CD14-positive monocyte (primary cell): ENCODE results near the gene ZSWIM9. TPM values are rescaled to one million over a fixed set of nuclear protein-coding genes. Genes with fewer than 3 reads are reported as not detected.

Experiments
- DNase-seq, 3 donors: peaks; one replicate each; pipeline ENCODE4 v3.0.0-alpha.2; 2011 to 2022
- H2AFZ ChIP-seq: 2 replicates; pipeline ENCODE4 v1.6.0; 2012; ENCODE audit warnings: mild to moderate bottlenecking, low read depth, low read length, inconsistent platforms; ENCODE audit not compliant: insufficient read depth, poor library complexity, severe bottlenecking
- H3K27ac ChIP-seq, 2 donors: 1 replicate in 1 of 2; 2 replicates in 1 of 2; pipeline ENCODE4 v1.5.1; 2012 to 2013; ENCODE audit warnings: low read length in 2 of 2, control low read depth in 1 of 2, inconsistent platforms in 1 of 2, low read depth in 1 of 2, mild to moderate bottlenecking in 1 of 2
- H3K27me3 ChIP-seq, 2 donors: one replicate each; pipeline versions ENCODE4 v1.6.0 to v1.6.1; 2011 to 2013; ENCODE audit warnings: low read length in 2 of 2; ENCODE audit not compliant: control insufficient read depth in 2 of 2, insufficient read depth in 2 of 2
- H3K36me3 ChIP-seq, 2 donors: replicated peaks in 1 of 2; 1 replicate in 1 of 2; 2 replicates in 1 of 2; pipeline versions ENCODE4 v1.5.1 to v1.6.1; 2012 to 2013; ENCODE audit warnings: low read length in 2 of 2, control low read depth in 1 of 2, inconsistent platforms in 1 of 2, mild to moderate bottlenecking in 1 of 2; ENCODE audit not compliant: insufficient read depth in 2 of 2, control insufficient read depth in 1 of 2
- H3K4me1 ChIP-seq, 2 donors: 1 replicate in 1 of 2; 2 replicates in 1 of 2; pipeline versions ENCODE4 v1.5.1 to v1.6.1; 2012 to 2013; ENCODE audit warnings: low read length in 2 of 2, control low read depth in 1 of 2, inconsistent platforms in 1 of 2, mild to moderate bottlenecking in 1 of 2, moderate library complexity in 1 of 2; ENCODE audit not compliant: insufficient read depth in 2 of 2, control insufficient read depth in 1 of 2
- H3K4me2 ChIP-seq: replicated peaks from 2 replicates; pipeline ENCODE3; 2012; ENCODE audit warnings: low read length, moderate library complexity, mild to moderate bottlenecking; ENCODE audit not compliant: poor library complexity, severe bottlenecking; ENCODE audit errors: extremely low read depth
- H3K4me3 ChIP-seq, 3 experiments: fragments of 200-600 bp in 1 of 3; sonication (generic) in 1 of 3; replicated peaks in 1 of 3; 1 replicate in 2 of 3; 2 replicates in 1 of 3; pipeline ENCODE4 v1.5.1; 2011 to 2013; ENCODE audit warnings: low read length in 3 of 3, mild to moderate bottlenecking in 3 of 3, control low read depth in 2 of 3, low read depth in 2 of 3, inconsistent platforms in 1 of 3, moderate library complexity in 1 of 3
- H3K79me2 ChIP-seq: 2 replicates; pipeline ENCODE4 v1.6.0; 2012; ENCODE audit warnings: mild to moderate bottlenecking, control low read depth, inconsistent platforms, low read length, moderate library complexity; ENCODE audit not compliant: insufficient read depth
- H3K9ac ChIP-seq: 2 replicates; pipeline ENCODE4 v1.6.0; 2017; ENCODE audit warnings: low read length, mild to moderate bottlenecking; ENCODE audit not compliant: insufficient read depth, poor library complexity, severe bottlenecking
- H3K9me3 ChIP-seq, 2 donors: replicated peaks in 1 of 2; 1 replicate in 1 of 2; 2 replicates in 1 of 2; pipeline versions ENCODE4 v1.5.1 to v1.6.1; 2012 to 2013; ENCODE audit warnings: low read length in 2 of 2, control low read depth in 1 of 2; ENCODE audit not compliant: control insufficient read depth in 1 of 2, insufficient read depth in 1 of 2
- H4K20me1 ChIP-seq: 2 replicates; pipeline ENCODE4 v1.6.0; 2012; ENCODE audit warnings: mild to moderate bottlenecking, low read length, control low read depth, moderate library complexity; ENCODE audit not compliant: insufficient read depth
- H3K27ac Mint-ChIP-seq, 7 donors: one replicate each; pipeline ENCODE4 v1.8.0; 2020; ENCODE audit warnings: mild to moderate bottlenecking in 7 of 7, mixed read lengths in 7 of 7, moderate library complexity in 6 of 7, inconsistent platforms in 2 of 7
- H3K27me3 Mint-ChIP-seq, 3 donors: one replicate each; pipeline ENCODE4 v1.8.0; 2021 to 2022; ENCODE audit warnings: low read depth in 3 of 3, mild to moderate bottlenecking in 3 of 3, mixed read lengths in 3 of 3, moderate library complexity in 3 of 3, inconsistent platforms in 1 of 3
- H3K36me3 Mint-ChIP-seq, 2 donors: one replicate each; pipeline ENCODE4 v1.8.0; 2020; ENCODE audit warnings: mixed read lengths in 2 of 2, inconsistent platforms in 1 of 2, mild to moderate bottlenecking in 1 of 2
- H3K4me1 Mint-ChIP-seq: one replicate; pipeline ENCODE4 v1.8.0; 2020; ENCODE audit warnings: mild to moderate bottlenecking, mixed read lengths
- H3K4me3 Mint-ChIP-seq, 2 donors: one replicate each; pipeline ENCODE4 v1.8.0; 2020; ENCODE audit warnings: mild to moderate bottlenecking in 2 of 2, mixed read lengths in 2 of 2, moderate library complexity in 1 of 2
- H3K9me3 Mint-ChIP-seq, 7 donors: one replicate each; pipeline ENCODE4 v1.8.0; 2020 to 2022; ENCODE audit warnings: mixed read lengths in 7 of 7, mild to moderate bottlenecking in 6 of 7, moderate library complexity in 6 of 7, inconsistent platforms in 2 of 7
- WGBS: methylation state at CpG from one replicate; pipeline ENCODE4 v1.1.5; 2013; ENCODE audit warnings: missing lambda C conversion rate; ENCODE audit not compliant: insufficient coverage; 5-methylcytosine and 5-hydroxymethylcytosine counted together
- intact Hi-C, 2 donors: fragments of 100-400 bp; cut with micrococcal nuclease; formaldehyde crosslinking; loops; one replicate each; pipeline versions ENCODE4 v1.15.0 to v1.15.1; 2023
- polyA plus RNA-seq, 3 donors: library from polyadenylated mRNA; depleted of rRNA in 1 of 3; unstranded in 2 of 3; stranded (reverse) in 1 of 3; fragments of 300-500 nt in 2 of 3; fragments of >200 nt in 1 of 3; fragmentation: Illumina TruSeq in 2 of 3; gene quantifications; 1 replicate in 2 of 3; 2 replicates in 1 of 3; pipeline ENCODE4 v1.2.3, GENCODE V29; 2012 to 2021
- TF ChIP-seq, protein P1 (sequence below): fragments of 200-600 bp; IDR thresholded peaks from one replicate; pipeline ENCODE4 v1.8.0; 2022; ENCODE audit warnings: antibody characterized with exemption, mild to moderate bottlenecking

ZSWIM9 gene
- polyA plus RNA-seq, 3 donors = 0.28 to 2.5 (median 0.97) TPM

DNA sequence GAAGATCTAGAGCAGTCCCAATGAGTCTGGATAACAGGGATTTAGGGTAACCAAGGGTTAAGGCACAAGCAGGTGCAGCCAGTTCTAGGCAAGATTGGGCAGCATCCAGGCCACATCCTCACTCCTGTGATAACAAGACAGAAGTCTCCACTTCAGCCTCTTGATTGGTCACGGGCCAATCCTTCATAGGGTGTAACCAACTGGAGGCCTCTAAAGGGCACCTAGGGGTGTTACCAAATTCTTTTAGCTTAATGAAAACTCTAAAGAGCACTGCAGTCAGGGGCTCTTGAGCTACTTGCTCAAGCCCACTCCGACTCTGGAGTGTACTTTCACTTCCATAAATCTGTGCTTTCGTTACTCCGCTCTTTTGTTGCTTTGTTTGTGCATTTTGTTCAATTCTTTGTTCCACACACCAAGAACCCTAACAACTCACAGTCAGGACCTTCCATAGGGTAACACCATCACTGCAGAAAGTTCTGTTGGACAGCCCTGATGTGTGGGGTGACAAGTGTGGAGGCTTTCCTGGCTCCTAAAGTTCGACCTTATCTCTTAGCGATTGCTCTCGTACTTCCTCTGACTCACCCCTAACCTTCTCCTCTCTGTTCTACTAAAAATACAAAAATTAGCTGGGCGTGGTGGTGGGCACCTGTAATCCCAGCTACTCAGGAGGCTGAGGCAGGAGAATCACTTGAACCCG is 36.1 kb downstream of the ZSWIM9 start:
- 100% methylated on average over 1 of the region's 9 CpGs for WGBS
- DNase-seq = peak; percentile 15 to 44 (median 17)
- H2AFZ ChIP-seq = peak overlapping the region; percentile 57
- Mint-ChIP-seq H3K36me3 (peaks cover 21 to 29% of the 10 kb centered on the region in 2 donors), H3K27me3 (peaks cover 0 to 2% (median 0%) of the 10 kb centered on the region in 3 donors), H3K9me3 (peaks cover 0 to 14% (median 7%) of the 10 kb centered on the region in 7 donors), H3K4me1 (peaks cover 17% of the 10 kb centered on the region), H3K27ac (peak overlapping the region in 3 of 7 donors; percentile 59 to 89 (median 68)), H3K4me3 (peak overlapping the region; percentile 70 to 89)
- no peaks in the 10 kb centered on the region for H3K27me3 ChIP-seq
- H3K4me1 ChIP-seq = peaks cover 22 to 33% of the 10 kb centered on the region in 2 donors
- H4K20me1 ChIP-seq = peaks cover 5% of the 10 kb centered on the region
- H3K4me2 ChIP-seq = peak overlapping the region; percentile 69
- TF ChIP-seq, protein P1, sequence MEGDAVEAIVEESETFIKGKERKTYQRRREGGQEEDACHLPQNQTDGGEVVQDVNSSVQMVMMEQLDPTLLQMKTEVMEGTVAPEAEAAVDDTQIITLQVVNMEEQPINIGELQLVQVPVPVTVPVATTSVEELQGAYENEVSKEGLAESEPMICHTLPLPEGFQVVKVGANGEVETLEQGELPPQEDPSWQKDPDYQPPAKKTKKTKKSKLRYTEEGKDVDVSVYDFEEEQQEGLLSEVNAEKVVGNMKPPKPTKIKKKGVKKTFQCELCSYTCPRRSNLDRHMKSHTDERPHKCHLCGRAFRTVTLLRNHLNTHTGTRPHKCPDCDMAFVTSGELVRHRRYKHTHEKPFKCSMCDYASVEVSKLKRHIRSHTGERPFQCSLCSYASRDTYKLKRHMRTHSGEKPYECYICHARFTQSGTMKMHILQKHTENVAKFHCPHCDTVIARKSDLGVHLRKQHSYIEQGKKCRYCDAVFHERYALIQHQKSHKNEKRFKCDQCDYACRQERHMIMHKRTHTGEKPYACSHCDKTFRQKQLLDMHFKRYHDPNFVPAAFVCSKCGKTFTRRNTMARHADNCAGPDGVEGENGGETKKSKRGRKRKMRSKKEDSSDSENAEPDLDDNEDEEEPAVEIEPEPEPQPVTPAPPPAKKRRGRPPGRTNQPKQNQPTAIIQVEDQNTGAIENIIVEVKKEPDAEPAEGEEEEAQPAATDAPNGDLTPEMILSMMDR = no peak
- peaks cover 12 to 15% of the 10 kb centered on the region in 2 donors for H3K36me3 ChIP-seq
- intact Hi-C loops = no loop called here
- H3K9ac ChIP-seq = peak overlapping the region; percentile 23
- peak overlapping the region in 2 of 3 experiments; percentile 13 to 65 for H3K4me3 ChIP-seq
- peaks cover 0 to 8% of the 10 kb centered on the region in 2 donors for H3K9me3 ChIP-seq
- peak overlapping the region in 1 of 2 donors; percentile 74 for H3K27ac ChIP-seq
- peaks cover 12% of the 10 kb centered on the region for H3K79me2 ChIP-seq

DNA sequence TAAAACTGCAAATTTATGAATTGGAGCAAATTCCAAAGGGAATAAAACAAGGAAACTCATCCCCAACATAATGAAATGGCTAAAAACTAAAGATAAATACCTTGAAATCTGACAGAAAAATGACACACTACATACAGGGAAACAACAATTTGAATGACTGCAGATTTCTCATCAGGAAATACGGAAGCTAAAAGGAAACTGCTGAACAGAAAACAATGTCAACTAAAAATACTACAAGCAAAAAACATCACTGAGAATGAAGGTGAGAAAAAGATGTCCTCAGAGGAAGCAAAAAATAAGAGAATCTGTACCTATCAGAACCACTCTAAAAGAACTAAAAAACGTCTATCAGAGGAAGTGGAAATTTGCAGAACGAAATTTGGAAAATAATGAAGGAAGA is 39.5 kb downstream of the ZSWIM9 start:
- H3K36me3 Mint-ChIP-seq = peaks cover 46 to 61% of the 10 kb centered on the region in 2 donors
- peaks cover 0 to 8% of the 10 kb centered on the region in 2 donors for H3K9me3 ChIP-seq

More for the DNA sequence above, 39.5 kb downstream of the ZSWIM9 start:
- Mint-ChIP-seq H3K27ac (peak overlapping the region in 1 of 7 donors; percentile 67), H3K4me1 (peaks cover 15% of the 10 kb centered on the region), H3K9me3 (peaks cover 0 to 14% (median 7%) of the 10 kb centered on the region in 7 donors), H3K27me3 (no peaks in the 10 kb centered on the region), H3K4me3 (no peak overlapping the region)
- Histone ChIP-seq H2AFZ (no peak overlapping the region), H3K4me3 (no peak overlapping the region), H3K9ac (no peak overlapping the region), H3K27ac (no peak overlapping the region), H3K4me1 (peaks cover 10 to 15% of the 10 kb centered on the region in 2 donors), H3K79me2 (peaks cover 6% of the 10 kb centered on the region), H3K27me3 (no peaks in the 10 kb centered on the region), H3K36me3 (peaks cover 43 to 46% of the 10 kb centered on the region in 2 donors), H3K4me2 (no peak overlapping the region), H4K20me1 (peaks cover 5% of the 10 kb centered on the region)
- no CpG with 5 or more reads among the region's 3 CpGs for WGBS
- no peak for DNase-seq
- intact Hi-C loops = no loop called here
- TF ChIP-seq, protein P1 = no peak
